IPS-NIHi11 (cell line): ENCODE measurements around the gene PLEKHH2.
"Not testable (repeated sequence)": the region's sequence is repeated elsewhere in the genome, so short reads cannot be mapped to it uniquely, and the experiment has no call there.

Experiments used
- DNase-seq: peaks from one replicate; pipeline ENCODE4 v3.0.0; 2012; ENCODE audit warnings: mixed read lengths, low spot score

PLEKHH2 gene

GRCh38 chr2:43637030-43637803, at the start of gene PLEKHH2:
Gene PLEKHH2 (plus strand): TSS chr2:43637260. CDS start chr2:43644674, 7,414 bp downstream.
- DNase-seq, result peak; percentile 99

GRCh38 chr2:43592443-43592842, 44.6 kb upstream of the PLEKHH2 start:
- DNase-seq, result no peak

DNA sequence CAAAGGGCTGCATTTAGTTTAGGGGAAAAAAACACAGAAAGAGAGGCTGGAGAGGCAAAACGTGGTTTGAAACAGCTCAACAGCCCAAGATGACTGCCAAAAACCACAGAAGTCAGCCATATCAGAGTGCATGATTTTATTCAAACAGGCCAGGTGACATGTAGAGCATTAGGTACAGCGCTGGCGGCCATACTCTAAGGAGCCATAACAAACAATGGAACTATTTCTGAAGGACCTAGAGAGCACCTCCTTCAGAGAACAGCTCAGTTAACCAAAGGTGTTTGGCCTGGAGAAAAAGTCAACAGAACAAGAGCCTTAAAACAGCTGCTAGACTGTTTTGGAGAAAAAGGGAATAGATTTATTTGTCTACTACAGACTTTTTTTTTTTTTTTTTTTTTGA, 43.8 kb upstream of the PLEKHH2 start:
- no peak for DNase-seq

DNA sequence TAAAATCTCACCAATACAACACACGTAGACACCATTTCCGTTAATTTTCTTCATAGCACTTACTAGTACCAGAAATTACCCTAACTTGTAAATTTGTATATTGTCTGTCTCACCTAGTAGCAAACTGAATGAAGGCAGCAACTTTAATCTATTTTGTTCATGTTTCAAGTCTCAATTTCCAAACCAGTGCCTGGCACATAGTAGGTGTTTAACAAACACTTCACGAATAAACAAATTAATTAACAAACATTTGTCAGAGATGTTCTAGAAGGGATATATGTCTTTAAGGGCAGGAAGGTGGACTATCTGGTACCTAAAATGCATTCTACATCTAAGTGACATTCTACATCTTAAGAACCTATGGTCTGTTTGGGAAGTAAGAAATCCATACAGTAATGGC, 42.2 kb upstream of the PLEKHH2 start:
- no peak for DNase-seq

- DNase-seq, result peak; percentile 97
Measured at GRCh38 chr2:43595603-43596412, 41.3 kb upstream of the PLEKHH2 start, which contains the start of gene THADA. Gene THADA (minus strand): TSS chr2:43596038. CDS start chr2:43592392, 3,646 bp downstream.

- DNase-seq, result not testable (repeated sequence)
Measured at GRCh38 chr2:43600596-43600995, 36.5 kb upstream of the PLEKHH2 start.

- no peak for DNase-seq
Measured at GRCh38 chr2:43604674-43605073, 32.4 kb upstream of the PLEKHH2 start.

- peak; percentile 66 for DNase-seq
Measured at GRCh38 chr2:43605079-43605655, 31.9 kb upstream of the PLEKHH2 start.

GRCh38 chr2:43605851-43606250, 31.2 kb upstream of the PLEKHH2 start:
- no peak for DNase-seq

GRCh38 chr2:43609290-43609918, 27.7 kb upstream of the PLEKHH2 start:
- DNase-seq, result peak; percentile 67

DNA sequence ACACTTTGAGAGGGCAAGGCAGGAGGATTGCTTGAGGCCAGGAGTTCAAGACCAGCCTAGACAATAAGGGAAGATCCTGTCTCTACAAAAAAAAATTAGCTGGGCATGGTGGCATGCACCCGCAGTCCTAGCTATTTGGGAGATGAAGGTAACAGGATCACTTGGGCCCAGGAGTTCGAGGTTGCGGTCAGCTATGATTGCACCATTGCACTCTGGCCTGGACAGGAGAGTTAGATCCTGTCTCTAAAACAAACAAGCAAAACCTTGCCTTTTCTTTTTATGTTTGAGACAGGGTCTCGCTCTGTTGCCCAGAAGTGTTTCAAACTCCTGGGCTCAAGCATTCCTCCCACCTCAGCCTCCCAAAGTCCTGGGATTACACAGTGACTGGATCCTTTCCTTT, 26.7 kb upstream of the PLEKHH2 start:
- DNase-seq, result no peak

DNA sequence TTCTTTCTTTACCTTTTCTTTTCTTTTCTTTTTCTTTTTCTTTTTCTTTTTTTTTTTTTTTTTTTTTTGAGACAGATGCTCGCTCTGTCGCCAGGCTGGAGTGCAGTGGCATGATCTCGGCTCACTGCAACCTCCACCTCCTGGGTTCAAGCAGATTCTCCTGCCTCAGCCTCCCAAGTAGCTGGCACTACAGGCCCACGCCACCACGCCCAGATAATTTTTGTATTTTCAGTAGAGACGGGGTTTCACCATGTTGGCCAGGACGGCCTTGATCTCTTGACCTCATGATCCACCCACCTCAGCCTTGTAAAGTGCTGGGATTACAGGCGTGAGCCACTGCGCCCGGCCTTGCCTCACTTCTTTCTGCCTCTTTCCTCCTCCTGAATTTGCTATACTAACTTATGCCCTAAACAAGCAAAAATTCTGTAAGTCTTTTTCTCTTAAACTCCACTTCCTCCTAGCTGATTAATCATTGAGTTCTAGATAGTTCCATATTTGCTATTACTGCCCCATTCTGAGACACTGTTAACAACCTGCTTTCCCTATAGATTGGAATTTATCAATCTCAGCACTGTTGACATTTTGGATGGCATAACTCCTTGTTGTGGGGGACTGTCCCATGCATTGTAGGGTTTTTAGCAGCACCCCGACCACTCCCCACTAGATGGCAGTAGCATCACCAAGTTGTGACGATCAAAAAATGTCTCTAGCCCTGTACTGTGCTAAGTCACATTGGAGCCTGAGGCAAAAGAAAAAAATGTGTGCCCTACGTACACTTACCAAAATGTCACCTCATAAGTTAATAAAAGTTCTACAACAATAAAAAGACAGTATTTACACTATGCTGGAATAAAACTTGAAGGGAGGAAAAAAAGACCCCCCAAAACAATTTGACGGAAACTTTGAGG, 24.8 kb upstream of the PLEKHH2 start:
- peak; percentile 73 for DNase-seq

DNA sequence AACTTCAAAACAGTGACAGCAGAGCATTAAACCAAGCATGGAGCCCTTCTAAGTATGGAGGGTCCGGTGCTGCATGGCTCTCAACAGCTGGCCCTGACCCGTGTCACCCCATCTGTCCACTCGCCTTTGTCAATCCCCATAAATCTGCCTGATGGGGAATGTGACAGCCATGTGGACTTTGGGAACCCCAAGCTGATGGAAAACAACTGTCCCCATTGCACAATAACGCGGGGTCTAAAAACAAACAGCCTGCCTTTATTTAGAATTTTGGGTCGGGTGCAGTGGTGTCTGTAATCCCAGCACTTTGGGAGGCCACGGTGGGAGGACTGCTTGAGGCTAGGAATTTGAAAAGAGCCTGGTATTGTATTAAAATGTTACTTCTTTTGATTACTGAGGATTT, 24.1 kb upstream of the PLEKHH2 start:
- DNase-seq, result no peak

DNA sequence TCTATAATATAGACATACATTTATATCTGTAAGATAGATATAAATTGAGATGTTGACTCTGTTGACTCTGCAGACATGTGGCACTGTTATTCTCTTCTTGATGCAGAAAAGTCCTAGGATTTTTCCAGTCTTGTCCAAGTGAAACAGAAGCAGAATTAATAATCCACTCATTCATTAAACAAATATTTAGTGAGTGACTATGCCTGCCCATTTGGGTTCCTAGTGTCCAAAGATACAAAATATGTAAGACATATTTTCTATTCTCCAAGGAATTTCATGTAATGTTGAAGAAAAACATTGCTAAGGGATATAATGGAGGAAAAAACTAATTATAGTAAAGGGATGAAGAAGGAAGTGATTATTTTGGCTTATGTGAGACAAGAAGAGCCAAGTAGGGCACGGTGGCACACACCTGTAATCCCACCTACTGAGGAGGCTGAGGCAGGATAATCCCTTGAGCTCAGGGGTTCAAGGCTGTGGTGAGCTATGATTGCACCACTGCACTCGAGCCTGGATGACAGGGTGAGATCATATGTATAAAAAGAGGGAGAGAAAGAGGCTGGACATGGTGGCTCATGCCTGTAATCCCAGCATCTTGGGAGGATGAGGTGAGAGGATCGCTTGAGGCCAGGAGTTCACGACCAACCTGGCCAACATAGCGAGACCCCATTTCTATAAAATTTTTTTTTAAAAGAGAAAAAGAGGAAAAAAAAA, 19.9 kb upstream of the PLEKHH2 start:
- DNase-seq, result no peak

GRCh38 chr2:43619511-43619910, 17.5 kb upstream of the PLEKHH2 start:
- no peak for DNase-seq

DNA sequence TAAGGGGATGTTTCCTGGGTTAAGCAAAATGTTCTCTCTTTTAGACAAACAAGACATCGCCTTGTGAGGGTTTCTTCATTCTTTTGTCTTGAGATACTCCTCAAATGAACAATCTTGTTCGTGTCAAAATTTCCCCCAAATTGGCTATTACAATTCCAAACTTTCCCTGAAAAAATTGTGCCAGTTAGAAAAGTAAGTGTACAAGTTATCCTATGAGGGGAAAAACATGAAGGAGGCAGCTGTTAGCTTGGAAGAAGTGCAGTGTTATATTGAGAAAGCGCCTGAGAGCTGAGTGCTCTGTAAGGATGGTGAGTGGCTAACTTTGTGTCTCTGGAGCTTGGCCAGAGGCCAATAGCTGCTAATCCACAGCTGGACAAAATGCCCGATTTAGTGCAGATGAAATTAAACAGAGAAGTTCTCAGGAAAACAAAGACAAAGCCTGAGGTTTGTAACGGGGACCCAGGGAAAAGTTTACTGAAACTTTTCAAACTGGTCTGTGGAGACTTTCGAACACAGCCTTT, 14.1 kb upstream of the PLEKHH2 start:
- no peak for DNase-seq

DNA sequence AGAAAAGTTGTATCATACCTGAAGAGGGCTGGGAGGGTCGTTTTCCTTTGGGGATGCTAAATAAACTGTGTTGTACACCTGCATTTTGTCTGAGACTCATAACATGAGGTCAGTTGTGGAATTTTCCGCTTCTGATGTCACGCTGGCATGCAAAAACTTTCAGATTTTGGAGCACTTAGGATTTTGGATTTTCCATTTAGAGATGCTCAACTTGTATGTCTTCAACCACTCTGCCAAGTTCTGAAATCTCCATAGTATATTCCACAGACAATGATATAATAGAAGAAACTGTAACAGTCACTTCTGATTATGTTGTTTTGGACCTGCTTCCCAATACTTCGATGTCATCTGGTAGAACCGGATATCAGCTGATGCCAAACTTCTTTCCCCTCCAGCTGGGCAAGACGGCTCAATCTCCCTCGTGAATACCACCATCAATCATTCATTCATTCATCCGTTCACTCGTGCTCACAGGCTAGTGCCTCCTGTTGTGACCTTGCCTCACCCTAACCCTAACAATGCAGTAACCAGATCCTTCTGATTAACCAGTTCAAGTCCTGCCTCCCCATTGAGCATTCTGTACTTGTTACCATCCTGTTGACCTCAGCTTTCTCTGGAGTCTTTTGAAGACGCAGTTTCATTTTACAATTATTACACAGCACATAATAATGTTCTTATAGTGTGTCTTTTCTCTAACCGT, 5.3 kb upstream of the PLEKHH2 start:
- no peak for DNase-seq

DNA sequence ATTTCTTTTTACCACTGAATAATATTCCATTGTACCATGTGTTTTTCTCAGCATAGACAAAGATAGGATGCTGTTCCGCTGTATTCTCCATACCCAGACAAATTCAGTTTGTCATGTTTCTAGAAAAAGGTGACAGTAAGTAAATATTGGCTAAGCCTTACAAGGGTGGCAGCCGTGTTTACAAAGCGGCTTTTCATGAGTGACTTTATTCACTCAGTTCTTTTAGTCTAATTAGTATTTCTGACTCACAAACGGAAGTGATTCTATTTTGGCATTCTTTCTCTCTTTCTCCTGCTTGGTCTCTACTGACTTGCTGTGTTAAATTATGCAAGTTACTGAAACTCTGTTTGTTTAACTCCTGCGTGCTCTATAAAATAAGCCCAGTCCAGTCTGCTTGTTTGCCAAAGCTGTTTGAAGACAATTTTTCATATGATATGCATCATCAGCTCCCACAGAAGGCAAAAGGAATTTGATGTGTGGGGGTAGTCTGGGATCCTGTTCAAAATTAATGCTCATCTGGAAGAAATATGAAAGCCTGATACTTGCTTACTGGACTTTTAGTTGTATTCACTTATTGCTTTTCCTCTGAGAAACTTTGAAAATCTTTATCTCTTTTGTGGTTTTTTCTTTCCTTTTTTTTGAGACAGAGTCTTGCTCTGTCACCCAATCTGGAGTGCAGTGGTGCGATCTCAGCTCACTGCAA, 2.3 kb upstream of the PLEKHH2 start:
- DNase-seq, result no peak

DNA sequence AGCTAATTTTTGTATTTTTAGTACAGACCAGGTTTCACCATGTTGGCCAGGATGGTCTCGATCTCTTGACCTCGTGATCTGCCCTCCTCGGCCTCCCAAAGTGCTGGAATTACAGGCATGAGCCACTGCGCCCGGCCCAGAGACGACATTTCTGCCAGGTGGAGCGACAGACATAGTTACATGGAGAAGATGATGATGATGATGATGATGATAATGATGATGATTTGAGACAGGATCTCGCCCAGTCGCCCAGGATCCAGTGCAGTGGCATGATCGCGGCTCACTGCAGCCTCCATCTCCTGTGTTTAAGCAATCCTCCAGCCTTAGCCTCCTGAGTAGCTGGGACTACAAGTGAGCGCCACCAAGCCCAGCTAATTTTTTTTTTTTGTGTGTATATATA, 907 bp upstream of the PLEKHH2 start:
- DNase-seq, result not testable (repeated sequence)
